ENCODE data around the gene ADGRL2. TPM values are rescaled to one million over a fixed set of nuclear protein-coding genes. Genes with fewer than 3 reads are reported as not detected.

The ADGRL2 gene
- total and polyA plus RNA-seq, 2 experiments from 2014 or later = 38.2 to 90.3 TPM

DNA sequence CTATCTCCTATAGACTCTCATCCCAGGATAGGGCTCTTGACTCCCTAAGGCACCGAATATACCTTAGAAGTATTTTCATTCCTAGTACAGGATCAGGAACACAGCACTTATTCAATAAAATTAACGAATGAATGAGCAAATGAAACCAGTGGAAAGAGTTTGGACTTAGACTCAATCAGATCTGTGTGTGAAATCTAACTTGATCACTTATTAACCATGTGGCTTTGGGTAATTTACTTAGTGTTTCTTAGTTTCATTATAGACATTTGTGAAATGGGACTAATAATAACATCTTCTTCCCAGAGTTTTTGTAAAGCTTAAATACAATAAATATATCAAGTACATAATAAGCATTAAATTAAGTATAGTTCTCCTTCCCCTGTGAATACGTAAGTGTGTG, 230.1 kb downstream of the ADGRL2 start:
- H3K4me1 Mint-ChIP-seq = peaks cover 2% of the 10 kb centered on the region; the same call in 1 of the 3 replicates

More for the DNA sequence above, 230.1 kb downstream of the ADGRL2 start:
- Histone ChIP-seq H3K4me2 (no peak overlapping the region), H3K79me2 (replicated peaks; ENCODE audit: insufficient read depth) (no peaks in the 10 kb centered on the region), H2AFZ (no peak overlapping the region), H3F3A (replicated peaks; ENCODE audit: low read depth) (no peaks in the 10 kb centered on the region), H3K27ac (ENCODE audit: low read depth) (no peak overlapping the region), H4K20me1 (replicated peaks; ENCODE audit: insufficient read depth) (no peaks in the 10 kb centered on the region), H3K4me1 (ENCODE audit: insufficient read depth) (no peaks in the 10 kb centered on the region), H3K4me3 (no peak overlapping the region), H3K27me3 (ENCODE audit: insufficient read depth) (no peaks in the 10 kb centered on the region), H3K9me2 (ENCODE audit: insufficient read depth) (no peaks in the 10 kb centered on the region), H3K36me3 (ENCODE audit: insufficient read depth) (no peaks in the 10 kb centered on the region)
- Mint-ChIP-seq H3K4me3 (no peak overlapping the region), H3K27me3 (ENCODE audit: insufficient read depth, low read depth, poor library complexity) (peaks cover 2% of the 10 kb centered on the region), H3K27ac (no peak overlapping the region), H3K36me3 (ENCODE audit: low read depth) (no peaks in the 10 kb centered on the region), H3K9me3 (no peaks in the 10 kb centered on the region; the same call in 2 of the 3 replicates)
- no peak for DNase-seq (ENCODE audit: low spot score)
- TF ChIP-seq, protein P1, sequence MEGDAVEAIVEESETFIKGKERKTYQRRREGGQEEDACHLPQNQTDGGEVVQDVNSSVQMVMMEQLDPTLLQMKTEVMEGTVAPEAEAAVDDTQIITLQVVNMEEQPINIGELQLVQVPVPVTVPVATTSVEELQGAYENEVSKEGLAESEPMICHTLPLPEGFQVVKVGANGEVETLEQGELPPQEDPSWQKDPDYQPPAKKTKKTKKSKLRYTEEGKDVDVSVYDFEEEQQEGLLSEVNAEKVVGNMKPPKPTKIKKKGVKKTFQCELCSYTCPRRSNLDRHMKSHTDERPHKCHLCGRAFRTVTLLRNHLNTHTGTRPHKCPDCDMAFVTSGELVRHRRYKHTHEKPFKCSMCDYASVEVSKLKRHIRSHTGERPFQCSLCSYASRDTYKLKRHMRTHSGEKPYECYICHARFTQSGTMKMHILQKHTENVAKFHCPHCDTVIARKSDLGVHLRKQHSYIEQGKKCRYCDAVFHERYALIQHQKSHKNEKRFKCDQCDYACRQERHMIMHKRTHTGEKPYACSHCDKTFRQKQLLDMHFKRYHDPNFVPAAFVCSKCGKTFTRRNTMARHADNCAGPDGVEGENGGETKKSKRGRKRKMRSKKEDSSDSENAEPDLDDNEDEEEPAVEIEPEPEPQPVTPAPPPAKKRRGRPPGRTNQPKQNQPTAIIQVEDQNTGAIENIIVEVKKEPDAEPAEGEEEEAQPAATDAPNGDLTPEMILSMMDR (conservative IDR thresholded peaks at IDR 0.05; ENCODE audit: low read depth in 2 of 2) = no peak
- TF ChIP-seq JUNB (IDR thresholded peaks at IDR 0.05; ENCODE audit: unreplicated experiment) (no peak), EZH2 (IDR thresholded peaks at IDR 0.05; ENCODE audit: low read depth, unreplicated experiment) (no peak), STAT1 (IDR thresholded peaks at IDR 0.05; ENCODE audit: unreplicated experiment) (no peak), ZNF331 (CRISPR knock-in tag; IDR thresholded peaks at IDR 0.05; ENCODE audit: low read depth) (no peak), NANOG (IDR thresholded peaks at IDR 0.05; ENCODE audit: borderline replicate concordance) (no peak), EZH2phosphoT487 (IDR thresholded peaks at IDR 0.05; ENCODE audit: unreplicated experiment) (no peak)
- TF ChIP-seq, protein P2, sequence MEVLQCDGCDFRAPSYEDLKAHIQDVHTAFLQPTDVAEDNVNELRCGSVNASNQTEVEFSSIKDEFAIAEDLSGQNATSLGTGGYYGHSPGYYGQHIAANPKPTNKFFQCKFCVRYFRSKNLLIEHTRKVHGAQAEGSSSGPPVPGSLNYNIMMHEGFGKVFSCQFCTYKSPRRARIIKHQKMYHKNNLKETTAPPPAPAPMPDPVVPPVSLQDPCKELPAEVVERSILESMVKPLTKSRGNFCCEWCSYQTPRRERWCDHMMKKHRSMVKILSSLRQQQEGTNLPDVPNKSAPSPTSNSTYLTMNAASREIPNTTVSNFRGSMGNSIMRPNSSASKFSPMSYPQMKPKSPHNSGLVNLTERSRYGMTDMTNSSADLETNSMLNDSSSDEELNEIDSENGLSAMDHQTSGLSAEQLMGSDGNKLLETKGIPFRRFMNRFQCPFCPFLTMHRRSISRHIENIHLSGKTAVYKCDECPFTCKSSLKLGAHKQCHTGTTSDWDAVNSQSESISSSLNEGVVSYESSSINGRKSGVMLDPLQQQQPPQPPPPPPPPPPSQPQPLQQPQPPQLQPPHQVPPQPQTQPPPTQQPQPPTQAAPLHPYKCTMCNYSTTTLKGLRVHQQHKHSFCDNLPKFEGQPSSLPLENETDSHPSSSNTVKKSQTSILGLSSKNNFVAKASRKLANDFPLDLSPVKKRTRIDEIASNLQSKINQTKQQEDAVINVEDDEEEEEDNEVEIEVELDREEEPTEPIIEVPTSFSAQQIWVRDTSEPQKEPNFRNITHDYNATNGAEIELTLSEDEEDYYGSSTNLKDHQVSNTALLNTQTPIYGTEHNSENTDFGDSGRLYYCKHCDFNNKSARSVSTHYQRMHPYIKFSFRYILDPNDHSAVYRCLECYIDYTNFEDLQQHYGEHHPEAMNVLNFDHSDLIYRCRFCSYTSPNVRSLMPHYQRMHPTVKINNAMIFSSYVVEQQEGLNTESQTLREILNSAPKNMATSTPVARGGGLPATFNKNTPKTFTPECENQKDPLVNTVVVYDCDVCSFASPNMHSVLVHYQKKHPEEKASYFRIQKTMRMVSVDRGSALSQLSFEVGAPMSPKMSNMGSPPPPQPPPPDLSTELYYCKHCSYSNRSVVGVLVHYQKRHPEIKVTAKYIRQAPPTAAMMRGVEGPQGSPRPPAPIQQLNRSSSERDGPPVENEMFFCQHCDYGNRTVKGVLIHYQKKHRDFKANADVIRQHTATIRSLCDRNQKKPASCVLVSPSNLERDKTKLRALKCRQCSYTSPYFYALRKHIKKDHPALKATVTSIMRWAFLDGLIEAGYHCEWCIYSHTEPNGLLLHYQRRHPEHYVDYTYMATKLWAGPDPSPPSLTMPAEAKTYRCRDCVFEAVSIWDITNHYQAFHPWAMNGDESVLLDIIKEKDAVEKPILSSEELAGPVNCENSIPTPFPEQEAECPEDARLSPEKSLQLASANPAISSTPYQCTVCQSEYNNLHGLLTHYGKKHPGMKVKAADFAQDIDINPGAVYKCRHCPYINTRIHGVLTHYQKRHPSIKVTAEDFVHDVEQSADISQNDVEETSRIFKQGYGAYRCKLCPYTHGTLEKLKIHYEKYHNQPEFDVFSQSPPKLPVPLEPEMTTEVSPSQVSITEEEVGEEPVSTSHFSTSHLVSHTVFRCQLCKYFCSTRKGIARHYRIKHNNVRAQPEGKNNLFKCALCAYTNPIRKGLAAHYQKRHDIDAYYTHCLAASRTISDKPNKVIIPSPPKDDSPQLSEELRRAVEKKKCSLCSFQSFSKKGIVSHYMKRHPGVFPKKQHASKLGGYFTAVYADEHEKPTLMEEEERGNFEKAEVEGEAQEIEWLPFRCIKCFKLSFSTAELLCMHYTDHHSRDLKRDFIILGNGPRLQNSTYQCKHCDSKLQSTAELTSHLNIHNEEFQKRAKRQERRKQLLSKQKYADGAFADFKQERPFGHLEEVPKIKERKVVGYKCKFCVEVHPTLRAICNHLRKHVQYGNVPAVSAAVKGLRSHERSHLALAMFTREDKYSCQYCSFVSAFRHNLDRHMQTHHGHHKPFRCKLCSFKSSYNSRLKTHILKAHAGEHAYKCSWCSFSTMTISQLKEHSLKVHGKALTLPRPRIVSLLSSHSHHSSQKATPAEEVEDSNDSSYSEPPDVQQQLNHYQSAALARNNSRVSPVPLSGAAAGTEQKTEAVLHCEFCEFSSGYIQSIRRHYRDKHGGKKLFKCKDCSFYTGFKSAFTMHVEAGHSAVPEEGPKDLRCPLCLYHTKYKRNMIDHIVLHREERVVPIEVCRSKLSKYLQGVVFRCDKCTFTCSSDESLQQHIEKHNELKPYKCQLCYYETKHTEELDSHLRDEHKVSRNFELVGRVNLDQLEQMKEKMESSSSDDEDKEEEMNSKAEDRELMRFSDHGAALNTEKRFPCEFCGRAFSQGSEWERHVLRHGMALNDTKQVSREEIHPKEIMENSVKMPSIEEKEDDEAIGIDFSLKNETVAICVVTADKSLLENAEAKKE (CRISPR knock-in tag; IDR thresholded peaks at IDR 0.05) = no peak
- no peak for ATAC-seq
